HTR-8/SVneo (cell line): ENCODE results near the gene CERK.

Source experiments
- DNase-seq: peaks from one replicate; pipeline ENCODE4 v3.0.0; 2011; ENCODE audit warnings: low spot score, mixed read lengths; ENCODE audit not compliant: insufficient read length
- FAIRE-seq: peaks from 2 replicates; lab custom pipeline; 2011; peaks lifted over from hg19 to GRCh38; lab: Jason Lieb, UNC

The CERK gene

DNA sequence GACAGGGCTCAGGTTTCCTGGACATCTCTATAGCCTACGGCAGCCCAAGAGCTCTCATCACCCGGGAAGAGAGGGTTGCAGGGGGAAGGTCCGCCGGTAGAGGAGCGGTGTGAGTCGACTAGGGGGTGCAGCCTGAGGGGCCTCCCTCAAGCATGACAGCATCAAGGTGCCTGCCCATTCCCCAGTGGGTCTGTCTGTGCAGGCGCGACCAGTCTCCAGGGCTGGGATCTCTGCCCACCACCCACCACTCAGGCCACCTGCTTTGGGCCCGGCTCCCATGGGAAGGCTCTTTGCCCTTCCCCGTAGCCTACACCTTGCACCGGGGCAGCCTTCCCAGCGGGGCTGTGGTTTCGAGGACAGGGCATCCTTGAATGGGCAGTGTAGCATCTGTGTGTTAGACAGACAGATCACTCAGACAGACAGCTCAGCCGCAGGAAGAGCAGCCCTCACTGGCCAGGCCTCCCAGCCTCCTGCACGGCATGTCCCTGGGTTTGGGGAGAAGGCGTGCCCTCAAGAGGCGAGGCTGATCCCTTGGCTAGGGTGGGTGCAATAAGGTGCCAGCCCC, 29.2 kb downstream of the CERK start:
- FAIRE-seq: no peak
- no peak for DNase-seq

DNA sequence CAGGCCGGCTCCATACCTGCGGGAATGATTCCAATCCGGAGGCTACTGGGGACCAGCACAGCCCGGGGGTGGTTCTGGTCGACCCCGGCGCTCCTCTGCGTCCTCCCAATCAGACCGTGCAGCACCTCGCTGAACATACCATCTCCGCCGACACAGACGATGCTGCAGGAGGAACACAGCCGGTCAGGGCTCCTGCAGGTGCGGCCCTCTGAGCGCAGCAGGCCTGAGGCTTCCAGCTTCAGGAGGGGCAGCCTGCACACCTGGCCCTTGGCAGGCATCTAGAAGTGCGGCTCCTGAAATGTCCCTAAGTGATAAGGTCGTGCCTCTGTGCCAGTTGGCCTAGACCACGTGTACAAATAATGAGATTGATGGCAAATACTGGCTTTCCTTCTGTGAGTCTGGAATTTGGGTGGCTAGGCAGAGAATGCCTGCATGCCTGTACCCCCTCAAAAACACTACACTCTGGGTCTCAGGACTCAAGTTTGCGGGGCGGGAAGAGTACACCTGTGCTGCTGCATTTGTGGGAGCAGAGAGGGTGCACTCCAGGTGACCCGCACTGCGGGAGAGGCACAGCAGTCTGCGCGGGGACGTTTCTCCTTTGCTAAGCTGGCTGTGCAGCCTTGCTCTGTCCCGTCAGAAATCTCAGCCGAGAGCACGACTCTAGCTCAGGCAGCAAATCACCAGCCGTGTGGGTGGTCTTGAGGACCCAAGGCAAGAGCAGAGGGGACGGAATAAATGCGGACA, 30.1 kb downstream of the CERK start:
- DNase-seq (no peak), FAIRE-seq (no peak)

DNA sequence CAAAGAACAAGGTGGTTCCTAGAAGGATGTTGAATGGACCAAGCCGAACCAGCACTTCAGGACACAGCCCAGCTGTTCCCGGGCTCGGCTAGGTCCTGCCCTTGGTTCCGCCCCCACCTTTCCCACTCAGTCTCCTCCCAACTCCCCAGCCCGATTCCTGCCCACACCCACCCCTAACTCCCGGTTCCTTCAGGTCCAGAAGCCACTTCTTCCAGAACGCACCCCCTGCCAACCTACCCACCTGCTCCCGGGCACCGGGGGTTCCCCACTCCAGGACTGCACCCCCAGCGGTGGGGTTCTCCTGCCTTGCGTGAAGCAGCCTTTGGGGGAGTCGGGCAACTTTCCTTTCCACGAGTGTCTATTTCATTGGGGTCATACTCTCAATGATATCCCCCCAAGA, 30.7 kb downstream of the CERK start:
- FAIRE-seq (no peak), DNase-seq (no peak)

DNA sequence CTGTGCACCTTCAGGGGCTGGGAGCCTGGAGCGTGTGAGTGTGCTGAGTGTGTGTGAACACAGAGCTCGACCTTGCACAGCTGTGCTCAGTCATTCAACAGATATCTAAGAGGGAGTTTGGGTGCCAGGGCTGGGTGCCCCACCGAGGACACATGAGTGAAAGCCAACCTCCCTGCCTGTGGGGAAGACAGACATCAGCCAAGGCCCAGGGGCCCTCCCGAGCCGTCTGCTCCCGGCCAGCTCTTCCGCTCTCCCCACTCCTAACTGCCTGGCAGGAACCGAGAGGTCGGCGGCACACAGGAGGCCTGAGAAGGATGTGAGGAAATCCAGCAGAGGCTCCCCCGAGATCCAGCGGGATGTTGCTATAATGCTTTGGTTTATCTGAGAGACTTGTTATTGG, 32.0 kb downstream of the CERK start:
- no peak for FAIRE-seq
- no peak for DNase-seq

DNA sequence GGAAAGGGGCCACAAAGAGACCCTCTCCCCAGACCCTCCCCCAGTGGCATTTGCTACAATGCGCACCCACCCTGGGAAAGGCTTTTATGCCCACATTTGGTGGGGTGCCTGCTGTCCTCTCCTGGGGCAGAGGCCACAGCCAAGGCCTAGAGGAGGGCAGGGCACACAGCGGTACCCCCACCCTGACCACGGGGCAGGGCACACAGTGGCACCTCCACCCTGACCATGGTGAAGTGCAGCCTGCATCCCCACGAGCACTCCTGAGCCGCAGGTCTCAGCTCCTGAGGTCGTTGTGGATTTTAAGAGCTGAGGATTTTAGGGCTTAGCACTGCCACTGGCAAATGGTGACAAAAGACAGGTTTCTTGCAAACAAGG, 34.1 kb downstream of the CERK start:
- FAIRE-seq (no peak), DNase-seq (no peak)

DNA sequence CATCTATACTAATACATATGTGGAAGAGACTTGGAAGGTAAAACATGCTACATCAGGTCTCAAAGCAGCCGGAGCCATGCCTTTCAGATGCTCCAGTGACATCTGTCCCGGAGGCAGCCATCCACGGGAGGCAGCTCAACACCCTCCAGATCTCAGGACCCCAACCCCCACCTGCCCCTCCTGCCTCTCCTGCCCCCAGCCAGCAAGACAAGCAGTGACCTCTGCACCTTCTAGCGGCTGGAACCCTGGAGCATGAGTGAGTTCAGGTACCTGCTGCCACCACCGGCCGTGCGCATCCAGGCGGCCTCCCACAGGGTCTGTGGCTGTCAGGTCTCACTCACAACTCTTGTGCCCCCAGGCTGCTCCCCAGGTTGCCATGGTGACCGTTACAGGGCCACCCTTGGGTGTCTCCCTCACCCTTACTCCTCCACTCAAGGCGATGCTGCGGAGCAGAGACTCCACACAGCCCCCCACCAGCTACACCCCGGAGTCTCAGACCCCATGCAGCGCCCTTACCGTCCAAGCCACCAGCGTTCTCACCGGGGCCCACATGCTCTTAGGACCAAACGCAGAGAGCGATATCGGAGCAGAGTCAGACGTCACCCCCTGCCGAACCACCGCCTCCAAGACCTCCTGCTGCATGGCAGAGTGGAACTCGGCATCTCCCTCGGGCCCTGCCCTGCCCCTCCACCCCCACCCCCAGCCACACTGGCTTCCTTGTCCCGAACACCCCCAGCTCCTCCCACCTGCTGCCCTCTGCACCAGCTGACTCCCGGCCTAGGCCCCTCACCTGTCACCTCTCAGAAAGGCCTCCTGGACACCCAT, 34.7 kb downstream of the CERK start:
- no peak for FAIRE-seq
- no peak for DNase-seq

DNA sequence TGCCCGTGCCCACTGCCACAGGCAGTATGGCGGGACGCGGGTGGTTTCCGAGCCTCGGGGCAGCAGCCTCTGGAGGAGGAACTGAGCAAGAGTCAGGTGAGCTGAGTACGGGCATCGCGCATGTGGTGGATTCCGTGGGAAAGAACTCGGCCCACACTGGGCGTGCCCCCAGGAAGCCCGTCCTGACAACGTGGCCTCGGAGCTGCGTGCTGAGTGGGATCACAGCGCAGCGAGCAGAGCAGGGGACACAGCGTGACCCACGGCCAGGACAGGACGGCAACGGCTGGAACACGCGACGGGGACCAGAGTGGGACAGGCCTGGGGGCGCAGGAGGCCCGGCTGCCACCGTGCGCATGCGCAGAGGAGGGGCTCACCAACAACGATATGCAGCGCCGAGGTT, 36.8 kb downstream of the CERK start:
- no peak for DNase-seq
- no peak for FAIRE-seq

DNA sequence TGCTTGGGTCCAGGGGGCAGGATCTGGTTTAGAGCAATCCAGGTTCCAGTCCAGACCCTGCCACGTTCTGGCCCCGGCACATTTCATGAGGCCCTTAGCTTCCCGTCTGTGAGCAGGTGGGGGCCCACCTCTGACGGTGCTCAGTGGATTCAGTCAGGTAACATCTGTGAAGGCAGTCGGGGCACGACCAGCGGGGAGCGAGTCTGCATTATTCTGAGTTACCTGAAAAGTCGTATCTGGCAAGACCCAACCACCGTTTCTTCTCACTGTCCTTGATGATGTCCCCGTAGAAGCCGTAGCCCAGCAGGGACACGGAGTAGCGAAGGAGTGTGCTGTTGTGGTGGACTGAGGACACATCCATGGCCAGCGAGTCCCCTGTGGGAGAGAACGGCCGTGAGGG, 39.0 kb downstream of the CERK start:
- FAIRE-seq: no peak
- DNase-seq: no peak

DNA sequence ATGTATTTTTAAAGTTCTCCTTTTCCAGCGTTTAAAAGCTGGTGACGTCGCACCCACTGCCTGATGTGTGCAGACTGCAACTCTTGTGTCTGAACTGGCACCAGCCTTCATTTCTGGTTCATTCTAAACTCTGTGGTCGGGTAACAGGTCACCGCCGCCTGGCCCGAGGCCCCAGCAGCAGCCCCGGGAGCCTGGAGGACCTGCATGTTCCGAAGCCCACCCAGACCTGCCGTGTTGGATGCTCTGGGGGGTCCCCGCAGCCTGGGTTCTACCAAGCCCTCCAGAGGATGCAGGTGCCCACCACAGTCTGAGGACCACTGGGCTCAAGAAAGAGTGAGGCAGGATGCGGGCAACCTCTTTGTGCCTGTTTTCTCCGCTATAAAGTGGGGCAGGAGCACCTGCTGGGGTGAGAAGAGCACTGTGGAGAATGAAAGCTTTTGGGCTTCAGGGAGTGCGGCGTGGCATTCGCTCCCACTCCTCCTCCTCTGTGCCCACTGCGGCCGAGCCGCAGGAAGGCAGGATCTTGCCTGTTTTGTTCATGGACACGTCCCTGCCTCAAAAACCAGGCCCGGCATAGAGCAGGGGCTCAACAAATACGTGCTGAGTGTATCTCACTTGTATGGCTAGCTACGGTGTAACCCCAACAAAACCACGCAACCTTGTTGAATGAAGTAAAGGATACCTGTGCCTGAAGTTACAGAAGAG, 40.1 kb downstream of the CERK start:
- no peak for DNase-seq
- no peak for FAIRE-seq

DNA sequence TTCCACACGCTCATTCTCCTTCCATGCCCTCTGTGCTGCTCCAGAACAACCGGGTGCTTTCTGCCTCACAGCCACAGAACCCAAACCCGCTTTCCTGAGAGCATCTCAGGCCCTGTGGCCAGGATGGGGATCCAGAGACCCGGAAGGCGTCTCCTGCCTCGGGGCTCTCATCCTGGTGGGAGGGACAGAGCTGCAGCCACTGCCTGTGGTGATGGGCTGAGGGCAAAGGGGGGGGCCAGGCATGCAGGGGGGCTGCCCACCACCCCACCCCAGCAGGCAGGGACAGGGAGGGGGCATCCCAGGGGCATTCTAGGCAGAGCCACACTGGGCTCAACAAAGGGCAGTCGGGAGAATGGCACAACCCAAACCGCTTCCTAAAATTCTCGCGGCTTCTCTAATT, 41.4 kb downstream of the CERK start:
- FAIRE-seq: no peak

DNA sequence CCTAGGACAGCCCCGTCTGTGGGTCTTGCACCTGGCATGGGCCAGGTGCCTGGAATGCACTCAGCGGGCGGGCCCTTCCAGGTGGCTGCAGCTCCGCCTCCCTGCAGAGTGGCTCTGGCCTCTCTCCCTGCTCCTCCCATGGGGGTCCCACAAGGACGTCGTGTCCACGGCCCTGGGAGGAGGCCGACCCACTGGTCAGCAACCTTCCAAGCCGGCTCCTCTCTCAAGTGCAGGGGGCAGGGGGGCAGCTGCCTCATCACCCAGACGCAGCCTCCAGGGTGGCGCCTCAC, 41.9 kb downstream of the CERK start:
- DNase-seq: no peak

More for the DNA sequence above, 41.4 kb downstream of the CERK start:
- no peak for DNase-seq

DNA sequence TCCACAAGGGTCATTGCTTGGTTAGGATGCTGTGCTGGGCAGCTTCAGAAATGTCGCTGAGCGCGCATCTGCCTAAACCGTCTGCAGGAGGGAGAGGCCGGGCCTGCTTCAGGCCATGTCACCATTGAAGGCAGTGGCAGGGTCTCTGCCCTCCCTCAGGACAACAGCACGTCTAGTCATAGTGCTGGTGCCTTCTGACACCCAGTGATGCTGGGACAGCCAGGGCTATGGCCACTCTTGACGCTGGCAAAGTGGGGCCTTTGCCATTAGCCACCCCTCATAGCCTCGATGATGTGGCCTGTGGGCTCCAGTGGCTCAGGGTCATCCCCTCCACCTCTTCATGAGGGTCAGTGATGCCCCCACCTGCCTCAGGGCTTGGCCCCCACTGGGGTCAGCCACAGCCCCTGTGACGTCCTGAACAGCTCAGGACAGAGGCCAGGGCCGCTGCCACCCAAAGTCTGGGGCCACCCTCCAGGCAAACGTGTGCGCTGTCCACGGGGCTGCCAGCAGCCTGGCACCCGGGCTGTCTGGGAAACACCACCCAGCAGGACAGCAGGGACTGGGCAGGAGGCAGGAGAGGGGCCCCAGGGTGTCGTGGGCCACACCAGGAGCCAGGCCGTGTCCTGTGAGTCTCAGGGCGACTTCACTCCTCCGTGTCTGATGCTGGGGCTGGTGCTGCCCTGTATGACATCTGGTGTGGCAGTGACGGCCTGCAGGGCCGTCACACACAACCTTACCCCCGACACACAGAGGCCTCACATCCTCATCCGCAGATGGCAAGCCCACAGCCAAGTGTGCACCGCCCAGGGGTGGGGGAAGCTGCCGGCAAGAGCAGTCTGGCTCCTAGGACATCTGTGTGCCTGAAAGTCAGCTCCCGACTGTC, 42.5 kb downstream of the CERK start:
- FAIRE-seq (no peak), DNase-seq (no peak)

More for the DNA sequence above, 41.9 kb downstream of the CERK start:
- FAIRE-seq: no peak

DNA sequence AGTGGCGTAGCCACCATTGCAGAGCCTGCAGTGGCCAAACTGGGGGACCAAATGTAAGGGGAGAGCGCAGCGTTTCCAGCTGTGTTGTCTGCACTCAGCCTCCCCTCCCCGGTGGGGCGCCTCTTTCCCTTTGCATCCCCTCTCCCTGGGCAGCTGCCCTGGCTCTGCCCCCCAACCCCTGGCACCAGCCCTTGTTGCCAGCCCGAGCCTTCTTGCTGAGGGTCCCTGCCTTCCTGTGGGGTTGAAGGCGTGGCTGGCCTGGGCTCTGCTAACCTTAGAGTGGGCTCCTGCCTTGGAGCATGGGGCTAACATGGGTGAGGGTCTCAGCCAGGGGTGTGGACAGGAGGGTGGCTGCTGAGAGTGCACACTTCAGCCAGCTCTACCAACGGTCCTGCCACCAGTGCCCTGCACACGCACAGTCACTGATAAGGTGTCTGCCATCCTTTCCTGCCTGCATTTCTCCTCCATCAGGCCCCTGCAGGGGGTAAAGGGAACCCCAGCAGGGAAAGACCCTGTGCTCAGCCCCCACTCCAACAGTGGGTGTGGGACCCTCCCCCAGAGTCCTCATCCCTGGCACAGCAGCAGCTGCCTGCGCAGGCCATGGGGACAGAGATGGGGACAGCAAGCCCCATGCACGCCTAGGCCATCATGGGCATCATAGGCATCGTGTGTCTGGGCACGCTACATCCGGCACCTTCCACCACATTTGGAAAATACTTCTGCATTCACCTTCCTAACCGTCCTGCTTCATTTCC, 43.5 kb downstream of the CERK start:
- no peak for FAIRE-seq
- DNase-seq: no peak

DNA sequence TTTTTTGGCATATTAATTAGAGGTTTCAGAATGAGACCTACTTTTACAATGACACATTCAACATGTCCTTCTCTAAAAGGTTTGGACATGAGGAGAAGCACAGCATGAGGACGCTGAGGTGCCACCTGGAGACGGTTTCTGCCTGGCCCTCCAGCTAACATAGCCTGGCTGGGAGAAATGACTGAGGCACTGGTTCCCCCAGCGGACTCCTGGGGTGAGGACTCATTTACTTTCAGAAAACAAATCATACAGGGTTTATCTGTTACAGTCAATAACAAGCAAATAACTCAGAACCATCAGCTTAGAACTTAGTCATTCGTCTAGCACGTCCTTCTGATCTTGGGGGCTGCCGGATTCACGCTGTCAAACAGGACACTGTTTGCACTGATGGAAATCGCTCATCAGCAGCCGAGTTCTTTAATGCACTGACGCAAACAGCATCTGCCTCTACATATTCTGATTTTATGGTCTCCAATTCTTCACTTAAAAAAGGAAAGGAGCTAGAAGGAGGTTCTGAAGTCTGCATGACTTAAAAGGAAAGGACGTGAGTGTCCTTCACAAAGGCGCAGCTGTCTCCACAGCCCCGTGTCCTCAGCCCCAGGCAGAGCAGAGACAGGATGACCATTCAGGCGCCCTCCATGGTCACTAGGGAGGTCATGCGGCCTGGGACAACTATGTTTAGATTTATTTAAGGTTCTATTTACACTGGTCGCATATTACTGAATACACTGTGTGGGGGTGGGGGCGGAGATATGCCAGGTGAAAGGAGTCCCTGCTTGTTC, 44.2 kb downstream of the CERK start:
- DNase-seq (no peak), FAIRE-seq (no peak)

DNA sequence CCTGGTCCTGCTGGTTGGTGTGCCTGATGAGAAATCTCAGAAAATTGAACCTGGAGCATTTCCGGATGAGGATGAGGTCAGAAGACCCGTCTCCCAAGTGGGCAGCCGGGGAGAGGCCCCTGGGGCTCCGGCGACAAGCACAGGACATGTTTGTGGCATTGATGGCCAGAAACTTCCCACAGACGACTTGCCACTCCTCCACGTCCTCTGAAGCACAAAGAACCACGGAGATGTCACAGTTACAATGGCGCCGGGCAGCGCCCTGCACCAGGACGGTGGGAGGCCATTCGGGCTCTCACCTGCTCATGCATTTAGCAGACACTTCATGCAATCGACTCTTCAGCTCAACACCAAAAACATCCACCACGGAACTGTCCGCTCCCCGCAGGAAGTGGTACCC, 46.5 kb downstream of the CERK start:
- FAIRE-seq (no peak), DNase-seq (no peak)

DNA sequence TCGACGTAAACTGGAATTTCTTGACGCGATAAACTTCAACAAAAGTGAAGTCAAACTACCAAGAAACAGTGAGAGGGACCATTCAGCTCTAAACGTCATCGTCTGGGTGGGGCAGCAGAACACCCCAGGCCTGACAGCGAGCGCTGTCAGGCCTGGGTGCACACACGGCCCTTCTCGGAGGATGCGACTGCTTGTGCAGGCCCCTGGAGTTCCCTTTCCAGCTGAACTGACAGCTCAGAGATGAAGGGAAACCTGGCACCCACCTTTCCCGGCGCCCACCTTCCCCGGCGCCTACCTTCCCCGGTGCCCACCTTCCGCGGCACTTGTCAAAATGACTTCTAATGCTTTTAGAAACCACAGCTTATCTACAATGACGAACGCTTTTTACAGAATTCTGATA, 47.9 kb downstream of the CERK start:
- no peak for FAIRE-seq
- DNase-seq: no peak

DNA sequence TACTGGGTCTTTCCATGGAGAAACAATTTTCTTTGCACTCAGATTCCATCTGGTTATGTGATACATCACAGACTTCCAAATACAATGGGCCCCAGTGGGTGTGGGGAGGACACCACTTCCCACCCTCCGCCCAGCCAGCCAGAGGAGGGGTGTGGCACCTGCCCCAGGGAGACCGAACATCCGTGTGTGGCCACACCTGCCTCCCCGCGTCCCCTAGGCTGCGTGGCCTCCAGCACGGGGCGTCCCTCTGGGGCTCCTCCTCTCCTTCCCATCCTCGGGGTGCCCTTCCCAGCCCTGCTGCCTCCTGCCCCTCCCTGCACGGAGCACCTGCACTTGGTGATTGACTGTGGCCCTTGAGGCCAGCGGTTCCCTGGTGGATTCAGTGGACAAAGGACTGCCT, 49.1 kb downstream of the CERK start:
- no peak for DNase-seq
- FAIRE-seq: no peak

DNA sequence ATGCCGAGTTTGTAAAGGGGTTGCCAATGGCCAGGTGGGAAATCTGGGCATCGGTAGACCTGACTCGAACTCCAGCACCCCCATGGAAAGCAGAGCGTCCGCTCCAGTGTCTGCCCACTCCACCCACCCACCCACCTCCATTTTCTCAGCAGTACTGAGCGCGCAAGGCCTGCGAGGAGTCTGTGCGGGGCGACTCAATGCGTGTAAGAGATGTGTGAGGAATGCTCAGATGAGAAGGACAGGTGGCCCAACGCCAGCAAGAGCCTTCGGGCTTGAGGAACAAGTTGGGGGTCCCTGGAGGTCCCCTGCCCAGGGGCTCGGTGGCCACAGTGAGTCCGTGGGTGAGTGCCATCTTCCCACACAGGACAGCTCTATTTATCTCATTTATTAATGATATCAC, 50.6 kb downstream of the CERK start:
- DNase-seq (no peak), FAIRE-seq (no peak)

DNA sequence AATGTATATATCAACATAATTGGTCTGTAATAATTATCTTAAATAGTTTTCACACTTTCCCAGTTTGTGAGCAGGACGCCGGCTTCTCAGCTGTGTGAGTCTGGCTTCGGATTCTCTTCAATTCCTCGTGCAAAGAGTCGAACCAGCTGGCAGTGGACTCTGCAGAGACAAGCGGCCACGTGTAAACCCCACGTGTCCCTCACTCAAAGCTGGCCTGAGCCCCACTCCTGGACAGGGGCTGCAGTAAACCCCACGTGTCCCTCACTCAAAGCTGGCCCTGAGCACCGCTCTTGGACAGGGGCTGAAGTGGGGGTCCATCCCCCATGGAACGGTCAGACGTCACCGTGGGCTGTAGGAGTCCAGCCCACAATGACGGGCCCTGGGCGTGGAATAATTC, 51.0 kb downstream of the CERK start:
- no peak for DNase-seq
- FAIRE-seq: no peak
